CD4-positive, CD25-positive, alpha-beta regulatory T cell (primary cell): ENCODE measurements around the gene FXYD7. TPM values are rescaled to one million over a fixed set of nuclear protein-coding genes. Genes with fewer than 3 reads are reported as not detected.
A peak's percentile ranks its signal among the peaks of the same experiment; 100 is the strongest.

ENCODE experiments used
- ATAC-seq, 2 donors: fragments of 150-1000 bp; cut with Tn5 transposase; one replicate each; pipeline ENCODE4 v1.10.0; 2021; ENCODE audit warnings: low read depth in 2 of 2, moderate number of reproducible peaks in 2 of 2, moderate library complexity in 1 of 2
- DNase-seq, 3 donors: peaks; one replicate each; pipeline versions ENCODE4 v3.0.0 to v3.0.0-alpha.2; 2012 to 2022; ENCODE audit warnings: mixed read lengths in 1 of 3
- H3K27ac ChIP-seq: one replicate; pipeline ENCODE4 v1.7.0; 2013; ENCODE audit warnings: mild to moderate bottlenecking, low read length; ENCODE audit not compliant: insufficient read depth, poor library complexity, severe bottlenecking
- H3K27me3 ChIP-seq: one replicate; pipeline ENCODE4 v1.7.0; 2013; ENCODE audit warnings: low read length; ENCODE audit not compliant: control insufficient read depth, insufficient read depth
- H3K36me3 ChIP-seq: one replicate; pipeline ENCODE4 v1.7.0; 2013; ENCODE audit warnings: mild to moderate bottlenecking, low read length, moderate library complexity; ENCODE audit not compliant: control insufficient read depth, insufficient read depth
- H3K4me1 ChIP-seq: 2 replicates; pipeline ENCODE4 v1.7.0; 2013; ENCODE audit warnings: mild to moderate bottlenecking, low read length; ENCODE audit not compliant: insufficient read depth, control insufficient read depth, poor library complexity, severe bottlenecking
- H3K4me3 ChIP-seq: one replicate; pipeline ENCODE4 v1.7.0; 2013; ENCODE audit warnings: low read depth, mild to moderate bottlenecking, low read length, moderate library complexity
- H3K9me3 ChIP-seq, 2 experiments: 1 replicate in 1 of 2; 2 replicates in 1 of 2; pipeline ENCODE4 v1.7.0; 2013; ENCODE audit warnings: low read length in 2 of 2, mild to moderate bottlenecking in 1 of 2, moderate library complexity in 1 of 2; ENCODE audit not compliant: control insufficient read depth in 2 of 2
- H3K27ac Mint-ChIP-seq, 3 donors: one replicate each; pipeline ENCODE4 v1.8.0; 2020 to 2022; ENCODE audit warnings: mild to moderate bottlenecking in 3 of 3, mixed read lengths in 3 of 3, moderate library complexity in 2 of 3
- H3K27me3 Mint-ChIP-seq: one replicate; pipeline ENCODE4 v1.8.0; 2022; ENCODE audit warnings: mild to moderate bottlenecking, mixed read lengths
- H3K36me3 Mint-ChIP-seq: one replicate; pipeline ENCODE4 v1.8.0; 2020; ENCODE audit warnings: mixed read lengths
- H3K4me1 Mint-ChIP-seq, 4 donors: one replicate each; pipeline ENCODE4 v1.8.0; 2020 to 2022; ENCODE audit warnings: mixed read lengths in 4 of 4, mild to moderate bottlenecking in 1 of 4
- H3K4me3 Mint-ChIP-seq, 4 donors: one replicate each; pipeline ENCODE4 v1.8.0; 2020 to 2022; ENCODE audit warnings: mild to moderate bottlenecking in 4 of 4, mixed read lengths in 4 of 4, moderate library complexity in 3 of 4
- H3K9me3 Mint-ChIP-seq, 7 donors: one replicate each; pipeline ENCODE4 v1.8.0; 2020 to 2022; ENCODE audit warnings: mixed read lengths in 7 of 7, mild to moderate bottlenecking in 3 of 7, moderate library complexity in 2 of 7
- polyA plus RNA-seq, 4 donors: library from polyadenylated mRNA; unstranded; fragments of 300-500 nt; fragmentation: Illumina TruSeq; gene quantifications; one replicate each; pipeline ENCODE4 v1.2.3, GENCODE V29; 2021
- total RNA-seq: library from RNA; stranded (reverse); gene quantifications from one replicate; pipeline ENCODE4 v1.2.3, GENCODE V29; 2022

FXYD7 gene
- total RNA-seq (9.3 TPM), polyA plus RNA-seq (1 to 10 TPM; 3.2 to 6.8 (median 4.7) TPM)

- Histone ChIP-seq H3K27me3 (no peaks in the 10 kb centered on the region), H3K27ac (no peak within 1 kb of the TSS), H3K4me3 (peak within 1 kb of the TSS; percentile 64), H3K4me1 (peaks cover 43% of the 10 kb centered on the region), H3K36me3 (no peaks in the 10 kb centered on the region), H3K9me3 (no peaks in the 10 kb centered on the region)
- H3K4me3 Mint-ChIP-seq: peak within 1 kb of the TSS; percentile 88 to 96 (median 90)
- peak within 1 kb of the TSS; percentile 63 to 95 (median 91) for H3K27ac Mint-ChIP-seq
- DNase-seq: peak in 1 of 3 donors; percentile 13
- no peak for ATAC-seq
- no peaks in the 10 kb centered on the region for H3K9me3 Mint-ChIP-seq
- H3K27me3 Mint-ChIP-seq: peaks cover 9% of the 10 kb centered on the region
- peaks cover 6 to 41% (median 22%) of the 10 kb centered on the region in 4 donors for H3K4me1 Mint-ChIP-seq
- H3K36me3 Mint-ChIP-seq: no peaks in the 10 kb centered on the region
These were observed at the start of gene FXYD7 for GRCh38 chr19:35143231-35143715. TSS of gene FXYD7 (plus strand) at chr19:35143255. CDS start at chr19:35143334, 79 bp downstream.

- H3K27ac Mint-ChIP-seq: no peak overlapping the region
- H3K9me3 ChIP-seq: no peaks in the 10 kb centered on the region
- H3K4me1 Mint-ChIP-seq: peaks cover 0 to 6% (median 0%) of the 10 kb centered on the region in 4 donors
- DNase-seq (no peak), ATAC-seq (no peak)
- no peak overlapping the region for H3K27ac ChIP-seq
- no peak overlapping the region for H3K4me3 ChIP-seq
- no peaks in the 10 kb centered on the region for H3K36me3 Mint-ChIP-seq
- peaks cover 19% of the 10 kb centered on the region for H3K27me3 Mint-ChIP-seq
- H3K27me3 ChIP-seq: no peaks in the 10 kb centered on the region
- no peak overlapping the region for H3K4me3 Mint-ChIP-seq
- H3K36me3 ChIP-seq: no peaks in the 10 kb centered on the region
- no peaks in the 10 kb centered on the region for H3K9me3 Mint-ChIP-seq
- H3K4me1 ChIP-seq: peaks cover 3% of the 10 kb centered on the region
These were observed 49.6 kb upstream of the FXYD7 start for GRCh38 chr19:35093430-35093829.

GRCh38 chr19:35093941-35094647 is 49.0 kb upstream of the FXYD7 start:
- Histone ChIP-seq H3K4me1 (peaks cover 3% of the 10 kb centered on the region), H3K9me3 (no peaks in the 10 kb centered on the region), H3K27ac (no peak overlapping the region), H3K4me3 (no peak overlapping the region), H3K27me3 (no peaks in the 10 kb centered on the region), H3K36me3 (no peaks in the 10 kb centered on the region)
- ATAC-seq (no peak), DNase-seq (no peak)
- no peaks in the 10 kb centered on the region for H3K36me3 Mint-ChIP-seq
- peak overlapping the region in 1 of 3 donors; percentile 62 for H3K27ac Mint-ChIP-seq
- H3K27me3 Mint-ChIP-seq: peaks cover 17% of the 10 kb centered on the region
- H3K4me3 Mint-ChIP-seq: no peak overlapping the region
- H3K9me3 Mint-ChIP-seq: no peaks in the 10 kb centered on the region
- peaks cover 0 to 6% (median 0%) of the 10 kb centered on the region in 4 donors for H3K4me1 Mint-ChIP-seq

GRCh38 chr19:35094656-35095055 is 48.4 kb upstream of the FXYD7 start:
- DNase-seq (no peak), ATAC-seq (no peak)
- Mint-ChIP-seq H3K9me3 (no peaks in the 10 kb centered on the region), H3K27ac (peak overlapping the region in 1 of 3 donors; percentile 62), H3K4me1 (peaks cover 0 to 6% (median 0%) of the 10 kb centered on the region in 4 donors), H3K36me3 (no peaks in the 10 kb centered on the region), H3K4me3 (no peak overlapping the region), H3K27me3 (peaks cover 12% of the 10 kb centered on the region)
- no peak overlapping the region for H3K4me3 ChIP-seq
- H3K9me3 ChIP-seq: no peaks in the 10 kb centered on the region
- peaks cover 3% of the 10 kb centered on the region for H3K4me1 ChIP-seq
- H3K27me3 ChIP-seq: no peaks in the 10 kb centered on the region
- no peaks in the 10 kb centered on the region for H3K36me3 ChIP-seq
- no peak overlapping the region for H3K27ac ChIP-seq

GRCh38 chr19:35095667-35096368 is 47.2 kb upstream of the FXYD7 start:
- no peak for DNase-seq
- H3K27ac ChIP-seq: no peak overlapping the region
- no peak overlapping the region for H3K4me3 ChIP-seq
- H3K36me3 Mint-ChIP-seq: no peaks in the 10 kb centered on the region
- no peaks in the 10 kb centered on the region for H3K4me1 ChIP-seq
- ATAC-seq: no peak
- H3K4me1 Mint-ChIP-seq: no peaks in the 10 kb centered on the region
- H3K36me3 ChIP-seq: no peaks in the 10 kb centered on the region
- peaks cover under 1% of the 10 kb centered on the region for H3K27me3 Mint-ChIP-seq
- no peaks in the 10 kb centered on the region for H3K9me3 ChIP-seq
- no peaks in the 10 kb centered on the region for H3K9me3 Mint-ChIP-seq
- no peaks in the 10 kb centered on the region for H3K27me3 ChIP-seq
- H3K27ac Mint-ChIP-seq: no peak overlapping the region
- H3K4me3 Mint-ChIP-seq: no peak overlapping the region

- no peaks in the 10 kb centered on the region for H3K27me3 ChIP-seq
- no peaks in the 10 kb centered on the region for H3K27me3 Mint-ChIP-seq
- H3K4me1 Mint-ChIP-seq: no peaks in the 10 kb centered on the region
- ATAC-seq: no peak
- no peak overlapping the region for H3K4me3 Mint-ChIP-seq
- H3K4me1 ChIP-seq: no peaks in the 10 kb centered on the region
- no peak for DNase-seq
- H3K36me3 Mint-ChIP-seq: no peaks in the 10 kb centered on the region
- H3K36me3 ChIP-seq: no peaks in the 10 kb centered on the region
- H3K4me3 ChIP-seq: no peak overlapping the region
- no peak overlapping the region for H3K27ac ChIP-seq
- no peak overlapping the region for H3K27ac Mint-ChIP-seq
- H3K9me3 Mint-ChIP-seq: no peaks in the 10 kb centered on the region
- no peaks in the 10 kb centered on the region for H3K9me3 ChIP-seq
These were observed 44.5 kb upstream of the FXYD7 start for GRCh38 chr19:35098413-35099049.

- Histone ChIP-seq H3K27me3 (no peaks in the 10 kb centered on the region), H3K36me3 (no peaks in the 10 kb centered on the region), H3K4me3 (no peak overlapping the region), H3K27ac (no peak overlapping the region), H3K4me1 (no peaks in the 10 kb centered on the region), H3K9me3 (no peaks in the 10 kb centered on the region)
- no peaks in the 10 kb centered on the region for H3K4me1 Mint-ChIP-seq
- H3K27me3 Mint-ChIP-seq: no peaks in the 10 kb centered on the region
- DNase-seq: no peak
- no peaks in the 10 kb centered on the region for H3K36me3 Mint-ChIP-seq
- no peak for ATAC-seq
- H3K9me3 Mint-ChIP-seq: no peaks in the 10 kb centered on the region
- H3K4me3 Mint-ChIP-seq: no peak overlapping the region
- no peak overlapping the region for H3K27ac Mint-ChIP-seq
These were observed 43.7 kb upstream of the FXYD7 start for GRCh38 chr19:35099155-35099896.
